GM23338 (cell line): ENCODE measurements around the gene ARID4A. TPM values are rescaled to one million over a fixed set of nuclear protein-coding genes. Genes with fewer than 3 reads are reported as not detected.

ENCODE experiments used
- ATAC-seq: fragments of 200-7000 bp; cut with Tn5 transposase; 3 replicates; pipeline ENCODE4 v1.9.1; 2020
- DNase-seq: peaks from one replicate; pipeline ENCODE4 v3.0.0-alpha.2; 2015; ENCODE audit warnings: low spot score
- H2AFZ ChIP-seq: fragments of 200-600 bp; sonication (generic); 2 replicates; pipeline ENCODE4 v1.8.0; 2016; ENCODE audit warnings: antibody characterized with exemption, mild to moderate bottlenecking, moderate library complexity
- H3F3A ChIP-seq: fragments of 200-600 bp; sonication (generic); replicated peaks from 2 replicates; pipeline ENCODE4 v1.8.0; 2017; ENCODE audit warnings: antibody characterized with exemption, mixed run types, low read depth
- H3K27ac ChIP-seq: fragments of 200-600 bp; sonication (generic); 2 replicates; pipeline ENCODE4 v1.6.1; 2016; ENCODE audit warnings: low read depth
- H3K27me3 ChIP-seq: fragments of 200-600 bp; sonication (generic); 2 replicates; pipeline ENCODE4 v1.8.0; 2016; ENCODE audit warnings: mild to moderate bottlenecking, mixed run types, moderate library complexity; ENCODE audit not compliant: insufficient read depth
- H3K36me3 ChIP-seq: fragments of 200-600 bp; sonication (generic); 2 replicates; pipeline ENCODE4 v1.8.0; 2016; ENCODE audit warnings: mild to moderate bottlenecking; ENCODE audit not compliant: insufficient read depth
- H3K4me1 ChIP-seq: fragments of 200-600 bp; sonication (generic); 2 replicates; pipeline ENCODE4 v1.8.0; 2016; ENCODE audit warnings: mild to moderate bottlenecking, moderate library complexity; ENCODE audit not compliant: insufficient read depth
- H3K4me2 ChIP-seq: fragments of 200-600 bp; sonication (generic); 2 replicates; pipeline ENCODE4 v1.7.1; 2017; ENCODE audit warnings: mixed run types
- H3K4me3 ChIP-seq: fragments of 200-600 bp; sonication (generic); 2 replicates; pipeline ENCODE4 v1.6.1; 2016; ENCODE audit warnings: mixed run types
- H3K79me2 ChIP-seq: fragments of 200-600 bp; sonication (generic); replicated peaks from 2 replicates; pipeline ENCODE4 v1.8.0; 2017; ENCODE audit warnings: mild to moderate bottlenecking; ENCODE audit not compliant: insufficient read depth
- H3K9me2 ChIP-seq: fragments of 200-600 bp; sonication (generic); 2 replicates; pipeline ENCODE4 v1.8.0; 2017; ENCODE audit not compliant: insufficient read depth
- H4K20me1 ChIP-seq: fragments of 200-600 bp; sonication (generic); replicated peaks from 2 replicates; pipeline ENCODE4 v1.8.0; 2017; ENCODE audit warnings: mild to moderate bottlenecking; ENCODE audit not compliant: insufficient read depth
- H3K27ac Mint-ChIP-seq: 2 replicates; pipeline ENCODE4 v1.8.0; 2020; ENCODE audit warnings: inconsistent platforms, mild to moderate bottlenecking, moderate library complexity, mixed read lengths
- H3K27me3 Mint-ChIP-seq: 3 replicates; pipeline ENCODE4 v1.8.0; 2022; ENCODE audit warnings: low read depth, mild to moderate bottlenecking, moderate library complexity, mixed read lengths, inconsistent platforms; ENCODE audit not compliant: insufficient read depth, poor library complexity
- H3K36me3 Mint-ChIP-seq: 3 replicates; pipeline ENCODE4 v1.8.0; 2021; ENCODE audit warnings: low read depth, mild to moderate bottlenecking, inconsistent platforms, moderate library complexity, mixed read lengths
- H3K4me1 Mint-ChIP-seq: 3 replicates; pipeline ENCODE4 v1.8.0; 2020; ENCODE audit warnings: mild to moderate bottlenecking, inconsistent platforms, mixed read lengths
- H3K4me3 Mint-ChIP-seq: 3 replicates; pipeline ENCODE4 v1.8.0; 2021; ENCODE audit warnings: moderate library complexity, mild to moderate bottlenecking, inconsistent platforms, mixed read lengths
- H3K9me3 Mint-ChIP-seq: 3 replicates; pipeline ENCODE4 v1.8.0; 2020; ENCODE audit warnings: moderate library complexity, mild to moderate bottlenecking, inconsistent platforms, mixed read lengths
- CREB1 ChIP-seq: fragments of 250-450 bp; sonication (Bioruptor Pico); IDR thresholded peaks from 2 replicates; pipeline ENCODE4 v1.5.0; 2020; ENCODE audit warnings: low read depth, mild to moderate bottlenecking, moderate library complexity
- CTCF ChIP-seq, 2 experiments: fragments of 200-600 bp in 1 of 2; sonication (generic) in 1 of 2; conservative IDR thresholded peaks; 2 replicates each; pipeline versions ENCODE4 v1.5.1 to v1.6.1; 2016 to 2017; ENCODE audit warnings: antibody characterized with exemption in 2 of 2, low read depth in 2 of 2, mild to moderate bottlenecking in 2 of 2, moderate library complexity in 1 of 2
- ETS1 ChIP-seq: IDR thresholded peaks from 2 replicates; pipeline ENCODE4 v1.6.1; 2016; ENCODE audit warnings: antibody characterized with exemption
- JUNB ChIP-seq: IDR thresholded peaks from one replicate; pipeline ENCODE4 v1.6.1; 2016; ENCODE audit warnings: antibody characterized with exemption; ENCODE audit not compliant: unreplicated experiment
- POLR2AphosphoS5 ChIP-seq: IDR thresholded peaks from 2 replicates; pipeline ENCODE4 v1.6.1; 2016; ENCODE audit warnings: antibody characterized with exemption, low read depth
- REST ChIP-seq: IDR thresholded peaks from one replicate; pipeline ENCODE4 v1.6.1; 2018; ENCODE audit warnings: antibody characterized with exemption; ENCODE audit not compliant: unreplicated experiment
- STAT1 ChIP-seq: IDR thresholded peaks from one replicate; pipeline ENCODE4 v1.6.1; 2016; ENCODE audit warnings: antibody characterized with exemption; ENCODE audit not compliant: unreplicated experiment
- polyA plus RNA-seq: library from polyadenylated mRNA; unstranded; fragments of >200 nt; fragmentation: Nextera tagmentation; extraction: Ambion mirVana; gene quantifications from 2 replicates; pipeline ENCODE4 v1.2.1, GENCODE V29; 2016
- total RNA-seq: library from RNA; depleted of rRNA; stranded (reverse); fragments of >200 nt; shearing (Covaris generic); gene quantifications from 2 replicates; pipeline ENCODE4 v1.2.3, GENCODE V29; 2014
- TF ChIP-seq, protein P1 (sequence below): fragments of 250-450 bp; sonication (Bioruptor Pico); IDR thresholded peaks from 2 replicates; pipeline ENCODE4 v1.5.0; 2020; ENCODE audit warnings: mild to moderate bottlenecking, moderate library complexity

Gene ARID4A
- total and polyA plus RNA-seq, 2 experiments from 2014 or later, result 9.1 to 25.4 TPM

GRCh38 chr14:58307597-58308316 is 9.4 kb downstream of the ARID4A start:
- Histone ChIP-seq H2AFZ (no peak overlapping the region), H3K4me3 (no peak overlapping the region), H3F3A (no peaks in the 10 kb centered on the region), H3K27ac (no peak overlapping the region), H3K36me3 (peaks cover 6% of the 10 kb centered on the region; the same call in 1 of the 2 replicates), H3K4me1 (no peaks in the 10 kb centered on the region), H3K79me2 (peaks cover 14% of the 10 kb centered on the region), H3K4me2 (no peak overlapping the region), H4K20me1 (0 out of 2 replicates have a peak, but pooled peaks cover 7% of the 10 kb centered on the region), H3K27me3 (no peaks in the 10 kb centered on the region), H3K9me2 (no peaks in the 10 kb centered on the region)
- H3K27me3 Mint-ChIP-seq, result no peaks in the 10 kb centered on the region
- no peak for TF ChIP-seq ETS1
- TF ChIP-seq REST, result no peak
- no peak for TF ChIP-seq CREB1 (CRISPR knock-in tag)
- no peak for TF ChIP-seq CTCF (conservative IDR thresholded peaks at IDR 0.05; ENCODE audit: low read depth in 2 of 2)
- no peak for TF ChIP-seq POLR2AphosphoS5
- TF ChIP-seq, protein P1, sequence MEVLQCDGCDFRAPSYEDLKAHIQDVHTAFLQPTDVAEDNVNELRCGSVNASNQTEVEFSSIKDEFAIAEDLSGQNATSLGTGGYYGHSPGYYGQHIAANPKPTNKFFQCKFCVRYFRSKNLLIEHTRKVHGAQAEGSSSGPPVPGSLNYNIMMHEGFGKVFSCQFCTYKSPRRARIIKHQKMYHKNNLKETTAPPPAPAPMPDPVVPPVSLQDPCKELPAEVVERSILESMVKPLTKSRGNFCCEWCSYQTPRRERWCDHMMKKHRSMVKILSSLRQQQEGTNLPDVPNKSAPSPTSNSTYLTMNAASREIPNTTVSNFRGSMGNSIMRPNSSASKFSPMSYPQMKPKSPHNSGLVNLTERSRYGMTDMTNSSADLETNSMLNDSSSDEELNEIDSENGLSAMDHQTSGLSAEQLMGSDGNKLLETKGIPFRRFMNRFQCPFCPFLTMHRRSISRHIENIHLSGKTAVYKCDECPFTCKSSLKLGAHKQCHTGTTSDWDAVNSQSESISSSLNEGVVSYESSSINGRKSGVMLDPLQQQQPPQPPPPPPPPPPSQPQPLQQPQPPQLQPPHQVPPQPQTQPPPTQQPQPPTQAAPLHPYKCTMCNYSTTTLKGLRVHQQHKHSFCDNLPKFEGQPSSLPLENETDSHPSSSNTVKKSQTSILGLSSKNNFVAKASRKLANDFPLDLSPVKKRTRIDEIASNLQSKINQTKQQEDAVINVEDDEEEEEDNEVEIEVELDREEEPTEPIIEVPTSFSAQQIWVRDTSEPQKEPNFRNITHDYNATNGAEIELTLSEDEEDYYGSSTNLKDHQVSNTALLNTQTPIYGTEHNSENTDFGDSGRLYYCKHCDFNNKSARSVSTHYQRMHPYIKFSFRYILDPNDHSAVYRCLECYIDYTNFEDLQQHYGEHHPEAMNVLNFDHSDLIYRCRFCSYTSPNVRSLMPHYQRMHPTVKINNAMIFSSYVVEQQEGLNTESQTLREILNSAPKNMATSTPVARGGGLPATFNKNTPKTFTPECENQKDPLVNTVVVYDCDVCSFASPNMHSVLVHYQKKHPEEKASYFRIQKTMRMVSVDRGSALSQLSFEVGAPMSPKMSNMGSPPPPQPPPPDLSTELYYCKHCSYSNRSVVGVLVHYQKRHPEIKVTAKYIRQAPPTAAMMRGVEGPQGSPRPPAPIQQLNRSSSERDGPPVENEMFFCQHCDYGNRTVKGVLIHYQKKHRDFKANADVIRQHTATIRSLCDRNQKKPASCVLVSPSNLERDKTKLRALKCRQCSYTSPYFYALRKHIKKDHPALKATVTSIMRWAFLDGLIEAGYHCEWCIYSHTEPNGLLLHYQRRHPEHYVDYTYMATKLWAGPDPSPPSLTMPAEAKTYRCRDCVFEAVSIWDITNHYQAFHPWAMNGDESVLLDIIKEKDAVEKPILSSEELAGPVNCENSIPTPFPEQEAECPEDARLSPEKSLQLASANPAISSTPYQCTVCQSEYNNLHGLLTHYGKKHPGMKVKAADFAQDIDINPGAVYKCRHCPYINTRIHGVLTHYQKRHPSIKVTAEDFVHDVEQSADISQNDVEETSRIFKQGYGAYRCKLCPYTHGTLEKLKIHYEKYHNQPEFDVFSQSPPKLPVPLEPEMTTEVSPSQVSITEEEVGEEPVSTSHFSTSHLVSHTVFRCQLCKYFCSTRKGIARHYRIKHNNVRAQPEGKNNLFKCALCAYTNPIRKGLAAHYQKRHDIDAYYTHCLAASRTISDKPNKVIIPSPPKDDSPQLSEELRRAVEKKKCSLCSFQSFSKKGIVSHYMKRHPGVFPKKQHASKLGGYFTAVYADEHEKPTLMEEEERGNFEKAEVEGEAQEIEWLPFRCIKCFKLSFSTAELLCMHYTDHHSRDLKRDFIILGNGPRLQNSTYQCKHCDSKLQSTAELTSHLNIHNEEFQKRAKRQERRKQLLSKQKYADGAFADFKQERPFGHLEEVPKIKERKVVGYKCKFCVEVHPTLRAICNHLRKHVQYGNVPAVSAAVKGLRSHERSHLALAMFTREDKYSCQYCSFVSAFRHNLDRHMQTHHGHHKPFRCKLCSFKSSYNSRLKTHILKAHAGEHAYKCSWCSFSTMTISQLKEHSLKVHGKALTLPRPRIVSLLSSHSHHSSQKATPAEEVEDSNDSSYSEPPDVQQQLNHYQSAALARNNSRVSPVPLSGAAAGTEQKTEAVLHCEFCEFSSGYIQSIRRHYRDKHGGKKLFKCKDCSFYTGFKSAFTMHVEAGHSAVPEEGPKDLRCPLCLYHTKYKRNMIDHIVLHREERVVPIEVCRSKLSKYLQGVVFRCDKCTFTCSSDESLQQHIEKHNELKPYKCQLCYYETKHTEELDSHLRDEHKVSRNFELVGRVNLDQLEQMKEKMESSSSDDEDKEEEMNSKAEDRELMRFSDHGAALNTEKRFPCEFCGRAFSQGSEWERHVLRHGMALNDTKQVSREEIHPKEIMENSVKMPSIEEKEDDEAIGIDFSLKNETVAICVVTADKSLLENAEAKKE (CRISPR knock-in tag), result no peak
- no peak for TF ChIP-seq STAT1
- TF ChIP-seq JUNB, result no peak
- H3K36me3 Mint-ChIP-seq, result peaks cover 20% of the 10 kb centered on the region
- ATAC-seq, result no peak
- no peak overlapping the region for H3K27ac Mint-ChIP-seq
- H3K4me3 Mint-ChIP-seq, result no peak overlapping the region
- no peaks in the 10 kb centered on the region for H3K4me1 Mint-ChIP-seq
- no peak for DNase-seq
- H3K9me3 Mint-ChIP-seq, result no peaks in the 10 kb centered on the region
